A204.1 (cell line): ENCODE data around the gene CCNQ.
"Not testable (repeated sequence)": the region's sequence is repeated elsewhere in the genome, so short reads cannot be mapped to it uniquely, and the experiment has no call there.

Experiments used
- FAIRE-seq: peaks from 2 replicates; lab custom pipeline; 2012; peaks lifted over from hg19 to GRCh38; lab: Jason Lieb, UNC

Gene CCNQ

DNA sequence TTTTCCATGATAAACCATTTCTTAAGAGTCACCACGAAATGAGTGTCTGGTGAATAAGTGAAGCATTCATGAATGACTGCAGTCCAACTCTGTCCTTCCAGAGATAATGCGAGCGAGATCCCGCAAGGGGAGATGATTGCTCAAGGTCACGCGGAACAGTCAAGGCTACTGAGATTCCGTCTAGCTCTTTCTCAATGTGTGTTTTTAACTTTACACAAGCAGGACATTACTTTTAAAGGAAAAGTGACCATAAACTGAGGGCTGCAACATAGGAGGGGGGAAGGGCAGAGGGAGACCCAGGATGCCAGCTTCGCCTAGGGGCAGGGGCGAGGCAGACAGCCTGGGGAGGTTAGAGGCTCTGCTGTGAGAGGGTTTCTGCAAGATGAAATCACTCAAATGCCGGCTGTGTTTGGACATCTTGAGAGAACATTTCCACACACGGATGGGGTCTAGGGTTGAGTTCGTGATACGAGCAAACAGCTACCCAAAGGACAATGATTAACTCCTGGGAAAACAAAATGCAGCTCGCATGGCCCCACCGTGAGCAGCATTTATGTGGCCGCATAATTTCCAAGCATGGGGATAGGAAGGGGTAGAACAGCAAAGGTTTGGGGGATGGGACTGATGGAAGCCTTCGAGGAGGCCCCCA, 23.8 kb upstream of the CCNQ start:
- no peak for FAIRE-seq

DNA sequence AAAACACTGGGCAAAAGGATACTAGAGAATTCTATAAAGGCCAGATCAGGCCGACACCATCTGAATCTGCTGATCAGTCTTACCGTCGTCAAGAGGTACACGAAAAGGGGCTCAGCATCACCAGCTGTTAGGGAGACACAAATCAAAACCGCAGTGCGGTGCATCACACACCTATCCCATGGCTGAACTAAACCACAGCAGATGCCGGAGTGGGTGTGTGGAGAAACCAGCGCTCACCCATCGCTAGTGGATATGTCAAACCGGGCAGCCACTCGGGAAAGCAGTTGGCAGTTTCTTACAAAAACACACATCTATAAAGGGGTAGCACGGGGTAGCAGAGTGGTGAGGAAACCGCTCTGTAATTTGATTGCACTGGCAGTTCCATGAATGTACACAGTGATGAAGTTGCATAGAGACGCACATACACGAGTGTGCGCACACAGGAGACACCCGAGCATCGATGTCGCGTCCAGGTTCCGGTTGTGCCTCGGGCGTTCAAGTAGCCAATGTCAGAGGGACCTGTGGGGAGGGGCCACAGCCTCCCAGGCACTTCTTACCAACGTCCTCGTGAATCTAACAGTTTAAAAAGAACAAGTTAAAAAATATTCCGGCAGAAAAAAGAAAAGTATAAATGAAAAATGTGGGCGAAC, 23.1 kb upstream of the CCNQ start:
- FAIRE-seq, result no peak

DNA sequence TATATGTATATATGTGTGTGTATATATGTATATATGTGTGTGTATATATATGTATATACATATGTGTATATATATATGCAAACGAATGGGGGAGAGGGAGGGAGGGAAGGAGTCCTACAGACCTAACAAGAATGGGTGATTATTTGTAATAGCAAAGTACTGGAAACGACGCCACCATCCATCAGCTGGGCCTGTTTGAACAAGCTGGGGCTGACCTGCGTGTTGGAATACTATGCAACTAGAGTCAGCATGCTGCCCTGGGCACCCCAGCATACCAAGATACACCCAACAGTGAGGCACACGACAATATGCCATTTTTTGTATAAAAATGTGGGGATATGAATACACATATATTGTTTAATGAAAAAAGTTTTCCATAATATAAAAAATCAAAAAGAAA, 21.6 kb upstream of the CCNQ start:
- no peak for FAIRE-seq

- no peak for FAIRE-seq
Measured at GRCh38 chrX:153614818-153615217, 15.9 kb upstream of the CCNQ start.

- no peak for FAIRE-seq
Measured at GRCh38 chrX:153612413-153612812, 13.5 kb upstream of the CCNQ start.

GRCh38 chrX:153611298-153612095, 12.6 kb upstream of the CCNQ start:
- no peak for FAIRE-seq

DNA sequence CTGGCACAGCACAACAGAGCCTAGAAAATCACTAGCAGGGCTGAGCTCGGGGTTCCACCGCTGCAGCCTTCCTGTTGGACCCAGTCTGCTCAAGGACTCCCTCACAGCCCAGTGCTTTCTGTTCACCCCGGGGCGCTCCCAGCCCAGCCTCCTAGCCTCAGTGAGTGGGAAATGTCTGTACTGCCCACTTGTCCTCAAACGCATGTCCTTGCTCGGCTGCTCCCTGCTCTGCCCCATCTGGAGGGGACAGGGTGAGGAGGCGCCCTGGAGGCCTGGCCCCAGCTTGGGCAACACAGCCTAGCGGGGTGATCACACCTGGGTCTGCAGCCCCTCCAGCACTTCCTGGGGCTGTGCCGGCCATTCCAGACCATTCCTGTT, 11.9 kb upstream of the CCNQ start:
- FAIRE-seq, result no peak

GRCh38 chrX:153609917-153610835, 11.2 kb upstream of the CCNQ start:
- no peak for FAIRE-seq

- no peak for FAIRE-seq
Measured at GRCh38 chrX:153608806-153609205, 9.9 kb upstream of the CCNQ start.

- FAIRE-seq, result no peak
Measured at GRCh38 chrX:153608376-153608775, 9.4 kb upstream of the CCNQ start.

- no peak for FAIRE-seq
Measured at GRCh38 chrX:153606503-153606902, 7.6 kb upstream of the CCNQ start.

DNA sequence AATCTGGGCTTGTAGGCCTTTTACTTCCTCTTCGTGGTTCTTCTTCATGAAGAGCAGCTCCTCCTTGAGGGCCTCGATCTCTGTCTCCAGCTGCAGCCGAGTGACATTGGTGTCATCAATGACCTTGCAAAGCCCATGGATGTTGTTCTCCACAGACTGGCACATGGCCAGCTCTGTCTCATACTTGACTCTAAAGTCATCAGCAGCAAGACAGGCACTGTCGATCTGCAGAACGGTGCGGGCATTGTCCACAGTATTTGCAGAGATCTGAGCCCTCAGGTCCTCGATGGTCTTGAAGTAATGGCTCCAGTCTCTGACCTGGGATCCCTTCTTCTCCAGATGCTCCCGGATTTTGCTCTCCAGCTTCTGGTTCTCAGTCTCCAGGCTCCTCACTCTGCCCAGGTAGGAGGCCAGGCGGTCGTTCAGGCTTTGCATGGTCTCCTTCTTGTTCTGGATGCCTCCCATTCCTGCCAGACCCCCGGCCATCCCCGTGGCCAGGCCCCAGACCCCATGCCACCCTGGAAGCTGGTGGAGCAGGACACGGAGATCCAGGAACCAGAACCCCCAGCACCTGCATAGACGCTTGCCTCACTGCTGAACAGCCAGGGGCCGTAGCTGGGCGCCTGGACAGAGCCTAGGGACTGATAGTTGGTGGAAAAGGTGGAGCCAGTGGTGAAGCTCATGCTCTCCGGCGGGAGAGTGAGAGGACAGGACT, 5.9 kb upstream of the CCNQ start:
- FAIRE-seq, result not testable (repeated sequence)

GRCh38 chrX:153603131-153603656, 4.3 kb upstream of the CCNQ start:
- FAIRE-seq, result no peak

- FAIRE-seq, result no peak
Measured at GRCh38 chrX:153602601-153603000, 3.7 kb upstream of the CCNQ start.

DNA sequence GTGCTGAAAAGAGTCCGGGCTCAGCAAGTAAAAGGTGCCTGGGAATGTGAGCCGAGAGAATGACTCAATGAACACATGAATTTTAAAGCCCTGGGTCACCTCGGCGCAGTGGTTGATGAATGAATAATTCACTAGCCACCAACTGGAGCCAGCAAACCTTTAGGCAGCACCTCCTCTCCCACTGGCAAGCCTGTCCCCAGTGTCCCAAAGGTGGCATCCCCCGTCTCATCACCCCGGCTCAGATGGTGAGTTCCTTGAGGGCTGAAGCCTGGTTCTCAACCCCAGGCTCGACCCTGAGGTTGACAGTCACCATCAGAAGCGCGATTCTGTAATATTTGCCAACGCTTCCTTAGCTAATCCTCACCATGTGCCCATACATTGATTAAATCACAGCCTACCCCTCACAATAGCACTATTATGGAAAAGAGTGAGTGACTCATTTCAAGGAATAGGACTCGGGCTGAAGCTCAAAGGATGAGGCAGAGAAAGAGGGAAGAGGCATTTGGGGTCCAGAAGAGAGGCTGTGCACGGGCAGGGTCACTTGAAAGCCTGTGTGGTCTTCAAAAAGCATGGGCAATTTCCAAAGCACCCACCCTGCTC, 2.7 kb upstream of the CCNQ start:
- FAIRE-seq, result no peak

- no peak for FAIRE-seq
Measured at GRCh38 chrX:153600921-153601320, 2.0 kb upstream of the CCNQ start.

DNA sequence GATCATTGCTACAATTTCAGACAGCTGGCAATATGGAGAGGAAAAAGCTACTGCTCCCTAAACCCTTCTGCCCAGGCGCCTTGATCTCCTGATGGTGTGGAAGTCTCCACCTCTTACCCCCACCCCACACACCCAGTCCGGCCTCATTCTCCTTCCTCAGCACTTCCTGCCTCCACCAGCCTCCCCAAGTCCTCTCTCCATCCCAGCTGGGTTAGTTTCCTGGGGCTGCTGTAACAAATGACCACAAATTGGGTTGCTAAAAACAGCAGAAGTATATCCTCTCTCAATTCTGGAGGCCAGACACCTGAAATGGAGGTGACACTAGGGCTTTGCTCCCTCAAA, 1.1 kb upstream of the CCNQ start:
- no peak for FAIRE-seq

DNA sequence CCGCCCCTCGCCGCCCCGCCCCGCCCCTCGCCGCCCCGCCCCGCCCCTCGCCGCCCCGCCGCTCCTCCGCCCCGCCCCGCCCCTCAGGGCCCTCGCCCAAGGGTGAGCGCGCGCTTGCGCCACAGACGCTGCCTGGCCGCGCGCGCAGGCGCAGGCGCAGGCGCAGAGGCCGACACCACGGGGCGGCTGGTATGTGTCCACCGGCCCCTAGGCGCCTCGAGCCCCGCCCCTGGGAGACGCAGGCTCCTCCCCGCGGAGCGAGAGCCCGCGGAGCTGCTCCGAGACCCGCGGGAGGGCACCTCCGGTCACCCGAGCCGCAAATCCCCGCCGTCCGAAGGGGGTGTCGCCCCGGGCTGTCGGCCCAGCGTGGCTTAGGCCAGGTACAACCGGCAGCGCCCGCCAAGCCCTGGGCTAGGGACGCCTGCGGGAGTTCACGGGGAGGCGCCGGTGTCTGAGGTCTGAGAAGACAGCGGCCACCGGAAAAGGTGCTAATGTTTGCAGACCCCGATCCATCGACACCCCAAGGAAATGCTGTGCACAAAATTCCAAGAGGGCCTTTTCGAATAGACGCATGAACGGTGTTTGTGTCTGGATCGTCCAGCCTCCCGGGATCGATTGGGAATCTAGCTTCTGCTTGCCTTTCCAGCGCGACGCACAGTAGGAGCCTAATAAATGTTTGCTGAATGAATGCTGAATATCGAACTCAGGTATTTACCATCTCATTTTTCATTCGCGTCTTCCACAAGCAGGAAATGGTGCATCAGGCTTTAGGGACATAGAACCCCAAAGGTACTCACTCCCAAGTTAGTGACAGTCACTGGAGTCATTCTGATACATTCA, 473 bp upstream of the CCNQ start:
- FAIRE-seq, result no peak

GRCh38 chrX:153596981-153597750, 1.8 kb downstream of the CCNQ start:
- FAIRE-seq, result no peak
